GM18858 (cell line): ENCODE measurements around the gene KIF12.

ENCODE experiments used
- ATAC-seq: cut with Tn5 transposase; IDR thresholded peaks from one replicate; pipeline ENCODE4 v1.9.1; 2021; ENCODE audit not compliant: unreplicated experiment

Gene KIF12

DNA sequence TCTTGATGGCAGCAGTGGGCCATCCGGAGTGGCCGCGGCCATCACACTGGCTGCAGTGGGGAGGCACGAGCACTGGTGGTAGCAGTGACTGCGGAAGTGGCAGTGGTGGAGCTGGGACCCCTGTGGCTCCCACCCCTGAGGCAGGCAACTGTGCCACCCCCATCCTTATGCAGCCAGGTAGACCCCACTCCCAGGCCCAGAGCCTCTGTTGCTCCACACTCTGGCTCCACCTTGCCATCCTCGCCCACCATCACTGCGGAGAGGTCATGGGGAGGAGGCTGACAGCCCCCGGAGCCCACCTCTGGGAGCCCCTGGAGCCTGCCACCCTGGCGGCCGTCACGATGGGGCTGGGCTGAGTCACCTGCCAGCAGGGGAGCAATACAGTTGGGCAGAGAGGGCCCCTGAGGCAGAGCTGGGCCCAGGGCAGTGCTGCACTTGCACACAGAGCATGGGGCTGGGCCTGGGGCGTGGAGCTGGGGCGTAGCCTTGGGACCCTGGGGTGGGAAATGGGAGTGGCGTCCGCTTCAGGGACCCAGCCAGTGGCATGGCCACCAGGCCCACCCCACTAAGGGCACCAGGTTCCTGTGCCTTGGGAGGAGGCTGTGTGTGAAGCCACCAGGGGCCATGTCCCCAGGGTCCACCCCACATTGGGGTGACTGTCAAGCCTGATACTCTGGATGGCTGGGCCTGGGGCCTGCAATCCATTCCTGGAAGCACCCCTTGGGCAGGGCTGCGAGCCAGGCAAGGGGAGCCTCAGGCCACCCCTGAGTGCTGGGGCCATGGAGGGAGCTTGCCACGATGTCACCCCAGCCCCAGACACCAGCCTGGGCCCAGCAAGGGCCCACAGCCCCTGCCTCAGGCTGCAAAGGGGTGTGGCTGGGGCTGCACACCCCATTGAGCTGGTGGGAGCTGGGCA is 28.6 kb downstream of the KIF12 start:
- ATAC-seq = no peak

DNA sequence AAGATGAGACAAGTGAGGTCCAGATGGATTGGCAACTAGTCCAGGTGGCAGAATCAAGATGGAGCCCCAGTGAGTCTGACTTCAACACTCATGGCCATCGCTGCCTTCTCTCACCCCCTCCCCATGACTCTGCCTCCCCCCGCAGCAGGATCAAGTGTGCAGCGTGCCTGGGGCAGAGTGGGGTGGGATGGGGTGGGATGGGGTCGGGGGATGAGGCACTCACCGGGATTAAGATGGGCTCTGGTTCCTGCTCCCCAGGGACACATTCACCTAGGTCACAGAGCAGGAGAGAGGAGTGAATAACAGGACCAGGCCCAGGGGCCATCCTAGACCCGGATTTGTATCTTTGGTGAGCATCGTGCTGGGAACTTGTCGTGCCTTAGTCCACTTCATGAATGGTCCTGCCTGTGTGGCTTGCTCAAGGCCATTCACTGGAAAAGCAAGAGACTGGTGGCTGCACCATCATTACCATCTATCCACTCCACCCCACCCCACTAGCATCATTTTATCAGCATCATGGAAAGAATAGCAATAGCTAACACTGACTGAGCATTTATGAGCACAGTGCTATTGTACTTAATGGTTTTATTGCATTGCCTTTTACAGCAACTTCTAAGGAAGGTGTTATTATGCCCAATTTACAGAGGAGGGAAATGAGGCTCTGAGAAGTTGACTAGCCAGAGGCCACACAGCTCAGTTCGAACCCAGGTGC is 29.5 kb downstream of the KIF12 start:
- no peak for ATAC-seq

DNA sequence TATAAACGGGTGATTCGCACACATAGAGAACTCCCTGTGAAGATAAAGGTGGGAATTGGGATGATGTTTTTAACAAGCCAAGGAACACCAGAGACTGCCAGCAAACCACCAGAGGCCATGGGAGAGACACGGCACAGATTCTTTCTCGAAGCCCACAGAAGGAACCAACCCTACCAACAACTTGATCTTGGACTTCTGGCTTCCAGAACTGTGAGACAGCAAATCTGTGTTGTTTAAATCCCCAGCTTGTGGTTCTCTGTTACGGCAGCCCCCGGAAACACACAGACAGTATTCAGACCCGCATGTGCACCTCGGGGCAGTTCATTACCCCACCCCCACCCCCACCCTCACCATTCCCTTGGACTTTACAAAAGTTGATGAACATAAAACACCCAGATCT is 33.8 kb downstream of the KIF12 start:
- ATAC-seq = no peak

DNA sequence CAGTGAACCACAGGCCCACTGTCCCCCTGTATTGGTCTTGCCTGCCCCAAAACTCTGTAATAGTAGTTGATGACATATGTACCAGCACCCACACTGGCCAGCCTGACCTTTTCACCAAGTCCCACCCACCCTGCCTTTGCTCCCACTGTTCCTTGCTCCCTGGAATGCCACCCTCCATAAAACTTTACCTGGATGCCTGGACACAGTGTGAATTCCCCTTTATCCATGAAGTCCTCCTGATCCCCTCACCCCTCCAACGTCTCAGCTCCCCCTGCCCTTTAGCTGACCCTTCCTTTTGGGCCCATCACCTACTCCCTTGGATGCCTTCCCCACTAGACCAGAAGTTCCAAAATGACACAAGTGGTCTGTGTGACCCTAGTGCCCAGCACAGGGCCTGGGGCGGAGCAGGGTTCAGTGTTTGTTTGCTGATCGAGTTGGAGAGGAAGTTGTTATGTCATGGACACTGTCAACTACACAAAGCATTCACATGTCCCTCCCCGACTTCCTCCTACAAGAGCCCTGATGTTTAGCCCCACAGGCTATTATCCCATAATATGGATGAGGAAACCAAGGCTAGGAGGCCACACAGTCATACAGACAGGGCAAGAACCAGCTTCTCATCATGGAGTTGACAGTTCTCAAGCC is 37.1 kb downstream of the KIF12 start:
- no peak for ATAC-seq

DNA sequence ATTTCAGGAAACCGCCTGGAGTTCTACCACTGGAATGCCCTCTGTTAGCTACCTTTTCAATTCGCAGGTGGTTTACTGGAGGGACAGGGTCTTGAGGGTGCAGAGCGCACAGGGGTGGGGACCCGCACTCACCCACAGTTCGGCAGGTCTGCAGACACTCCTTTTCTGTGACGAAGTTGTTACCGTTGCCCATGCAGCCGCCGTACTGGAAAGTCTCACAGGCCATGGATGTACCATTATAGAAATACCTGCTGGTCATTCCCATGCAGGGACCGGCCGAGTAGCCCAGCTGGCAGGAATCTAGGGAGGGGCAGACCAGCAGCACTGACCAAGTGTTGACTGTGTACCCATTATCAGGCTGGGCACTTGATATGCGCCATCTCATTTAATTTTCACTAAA is 37.8 kb downstream of the KIF12 start:
- no peak for ATAC-seq

DNA sequence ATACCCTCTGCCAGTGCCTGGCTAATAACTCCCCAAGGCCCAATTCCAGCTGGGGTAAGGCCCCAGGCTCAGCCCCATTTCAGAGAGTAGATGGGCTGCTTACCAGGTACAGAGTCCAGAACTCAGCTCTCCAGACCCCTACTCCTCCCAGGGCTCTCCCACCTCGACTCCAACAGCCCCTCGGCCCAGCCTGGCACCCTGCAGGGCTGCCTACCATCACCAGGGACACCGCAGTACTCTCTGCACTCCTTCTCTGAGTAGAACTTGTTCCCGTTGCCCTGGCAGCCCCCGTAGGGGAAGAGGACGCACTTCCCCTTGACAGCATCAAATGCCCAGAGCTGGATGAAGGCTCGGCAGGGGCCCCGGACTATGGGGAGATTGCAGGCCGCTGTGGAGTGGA is 38.4 kb downstream of the KIF12 start:
- ATAC-seq = no peak

DNA sequence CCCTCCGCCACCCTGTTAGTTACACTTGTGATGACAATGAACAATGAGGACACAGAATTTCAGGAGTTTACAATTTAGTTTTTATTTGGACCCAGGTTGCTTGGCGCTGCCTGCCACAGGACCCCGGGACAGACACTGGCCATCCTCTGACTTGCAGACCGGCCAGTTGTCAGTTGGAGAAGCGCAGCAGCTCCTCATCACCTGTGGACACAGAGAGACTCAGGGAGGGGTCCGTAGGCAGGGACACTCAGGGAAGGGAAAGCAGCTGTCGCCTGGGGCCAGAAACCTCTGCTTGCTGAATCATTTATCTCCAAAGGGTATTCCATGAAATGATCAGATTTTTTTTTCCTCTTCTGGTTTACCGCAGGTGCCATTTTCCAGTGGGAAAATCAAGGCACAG is 39.0 kb downstream of the KIF12 start:
- no peak for ATAC-seq

DNA sequence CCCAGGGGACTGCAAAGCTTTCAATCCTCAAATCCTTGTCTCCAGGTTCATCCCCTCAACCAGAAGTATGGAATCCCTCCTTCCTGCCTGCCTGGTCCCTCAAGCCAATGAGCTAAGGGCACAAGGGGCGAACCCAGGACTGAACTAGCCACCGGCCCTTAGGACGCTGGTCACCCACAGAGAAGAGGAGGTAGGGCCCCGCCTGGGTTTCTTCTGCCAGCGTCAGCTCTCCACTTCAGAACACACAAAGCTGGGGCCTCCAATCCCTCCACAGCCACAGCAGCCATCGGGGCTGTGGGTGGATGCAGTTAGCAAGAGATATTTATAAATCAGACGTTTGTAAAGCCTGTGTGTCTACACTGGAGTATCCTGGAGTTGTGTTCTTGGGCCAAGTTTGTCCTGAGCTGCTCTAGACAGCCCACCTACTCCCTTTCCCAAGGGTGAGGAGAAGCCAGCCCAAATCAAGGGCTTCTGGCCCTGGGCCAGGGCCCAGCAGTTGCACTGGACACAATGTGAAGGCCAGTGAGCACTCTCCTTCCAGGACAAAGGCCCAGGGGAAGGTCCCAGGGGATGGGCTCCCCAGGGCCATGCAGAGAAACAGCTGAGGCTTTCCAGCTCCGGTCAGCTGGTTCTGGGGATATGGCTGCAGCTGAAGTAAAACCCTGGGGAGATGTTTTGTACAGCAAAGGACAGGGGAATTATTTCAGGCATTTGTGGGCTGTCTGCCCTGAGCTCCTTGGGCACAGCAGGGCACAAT is 39.9 kb downstream of the KIF12 start:
- ATAC-seq = no peak

DNA sequence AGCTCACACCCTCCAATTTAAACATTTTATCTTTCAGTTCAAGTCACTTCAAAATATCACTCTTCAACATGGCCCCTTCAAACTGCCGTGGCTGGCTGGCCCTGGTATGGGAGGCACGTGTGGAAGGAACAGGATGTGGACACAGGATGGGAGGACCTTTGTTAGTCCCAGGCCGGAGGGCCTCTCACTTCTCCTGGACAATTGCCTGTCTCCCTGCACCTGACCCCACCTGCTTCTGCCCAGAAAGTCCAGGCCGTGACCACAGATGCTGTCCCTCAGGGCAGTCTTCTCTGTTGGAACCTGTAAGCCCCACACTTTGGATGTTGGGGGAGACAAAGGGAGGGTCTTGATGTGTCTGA is 40.4 kb downstream of the KIF12 start:
- ATAC-seq = no peak

DNA sequence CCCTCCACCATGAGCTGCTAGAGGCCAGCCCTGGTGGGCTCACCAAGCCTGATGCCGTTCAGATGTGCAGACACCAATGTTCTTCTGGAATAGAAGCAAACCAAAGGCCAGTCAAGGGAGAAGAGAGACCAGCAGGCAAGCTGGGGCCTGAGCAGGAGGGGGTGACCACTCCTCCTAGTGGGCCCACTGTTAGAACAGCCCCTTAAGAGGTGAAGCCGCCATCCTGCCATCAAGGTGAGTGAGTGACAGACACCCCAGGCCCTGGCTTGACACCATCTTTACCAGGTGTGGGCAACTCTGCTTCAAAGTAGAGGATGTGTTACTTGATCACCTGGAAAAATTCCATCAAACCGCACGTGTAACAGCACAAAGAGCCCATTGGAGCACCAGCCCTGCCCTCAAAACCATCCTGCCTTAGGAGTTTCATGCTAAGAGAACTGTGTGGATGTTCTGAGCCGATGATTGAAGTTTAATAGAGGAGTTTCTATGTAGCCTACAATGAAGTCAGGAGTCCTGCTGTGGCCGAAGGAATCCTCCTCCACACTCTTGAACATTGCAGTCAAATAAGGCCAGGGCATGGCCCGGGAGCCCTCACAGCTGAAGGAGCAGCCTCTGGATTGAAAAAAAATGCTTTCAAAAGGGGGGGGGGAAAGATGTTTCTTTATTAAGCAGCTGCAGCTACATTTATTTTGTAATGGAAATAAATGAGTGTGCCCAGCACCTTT is 41.8 kb downstream of the KIF12 start:
- ATAC-seq = no peak

DNA sequence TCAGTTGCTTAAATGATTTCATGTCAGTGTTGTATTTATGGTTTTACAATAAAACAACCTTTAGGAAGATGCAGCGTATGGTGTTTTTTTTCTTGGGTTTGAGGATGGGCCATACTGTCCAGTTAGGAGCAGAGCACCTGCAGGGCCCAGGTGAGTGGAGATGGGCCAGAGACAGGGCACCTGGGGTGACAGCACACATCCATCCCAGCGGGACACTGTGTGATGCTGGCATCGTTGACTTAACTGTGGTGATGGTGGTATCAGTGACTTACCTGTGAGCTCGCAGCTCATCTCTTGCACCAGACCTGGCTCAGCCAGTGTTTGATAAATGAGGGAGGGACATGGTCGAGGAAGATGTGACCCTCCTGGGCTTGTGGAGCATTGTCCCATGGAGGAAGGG is 42.6 kb downstream of the KIF12 start:
- ATAC-seq = no peak

DNA sequence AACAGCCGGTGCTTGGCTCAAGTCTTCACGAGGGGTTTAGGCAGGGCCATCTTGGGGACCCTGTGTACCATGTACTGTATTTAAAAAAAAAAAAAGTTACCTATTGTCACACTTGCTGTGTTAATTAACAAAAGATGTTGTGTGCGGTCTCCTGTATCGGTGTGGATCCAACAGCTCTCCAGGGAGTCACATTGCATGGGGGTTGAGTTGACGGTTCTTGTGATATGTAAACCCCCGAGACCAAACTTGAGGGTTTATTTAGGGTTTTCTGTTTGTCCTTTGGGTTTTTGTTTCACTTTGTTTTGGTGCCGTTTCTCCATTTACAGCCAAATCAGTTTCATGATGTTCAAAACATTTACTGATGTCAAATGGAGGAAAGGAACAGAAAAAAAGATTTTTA is 43.2 kb downstream of the KIF12 start:
- ATAC-seq = no peak

DNA sequence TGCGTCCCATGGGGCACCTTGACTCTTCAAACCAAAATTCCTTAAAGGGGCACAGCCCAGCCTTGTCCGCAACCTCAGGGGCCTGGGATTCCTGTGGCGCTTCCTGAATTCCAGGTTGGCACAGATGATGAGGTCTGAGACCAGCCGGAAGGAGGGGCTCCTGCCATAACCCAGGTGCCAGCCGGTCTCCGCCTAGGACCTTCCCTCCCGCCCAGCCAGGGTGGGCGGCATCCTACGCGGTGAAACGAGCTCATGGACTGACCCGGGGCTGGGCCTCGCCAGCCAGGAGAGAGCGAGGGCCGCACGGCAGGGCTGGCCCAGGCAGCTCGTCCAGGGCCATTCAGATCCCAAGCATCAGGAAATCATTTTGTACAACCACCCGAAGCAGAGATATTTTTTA is 44.0 kb downstream of the KIF12 start:
- ATAC-seq = no peak

DNA sequence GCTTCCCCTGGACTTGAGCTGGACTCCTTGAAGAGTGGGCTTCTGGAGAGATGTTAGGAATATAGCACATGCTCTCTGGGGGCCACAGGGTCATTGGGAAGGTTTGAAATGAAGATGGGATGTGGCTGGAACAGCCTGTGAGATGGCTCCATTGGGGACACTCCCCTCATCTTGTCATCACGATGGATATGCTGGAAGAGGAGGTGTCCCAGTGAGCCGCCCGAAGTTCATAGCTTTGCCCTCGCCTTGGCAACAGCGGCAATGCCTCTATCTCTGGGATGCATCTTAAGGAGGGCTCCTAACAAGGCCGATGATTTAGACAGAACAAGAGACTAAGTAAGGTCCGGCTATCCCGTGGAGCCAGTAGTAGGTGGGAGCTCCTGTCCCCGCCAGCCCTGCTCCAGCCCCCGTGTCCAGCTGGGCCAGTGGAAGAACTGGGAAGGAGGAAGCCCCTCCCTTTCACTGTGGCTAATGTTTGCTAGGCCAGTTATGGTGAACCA is 44.9 kb downstream of the KIF12 start:
- ATAC-seq = no peak

DNA sequence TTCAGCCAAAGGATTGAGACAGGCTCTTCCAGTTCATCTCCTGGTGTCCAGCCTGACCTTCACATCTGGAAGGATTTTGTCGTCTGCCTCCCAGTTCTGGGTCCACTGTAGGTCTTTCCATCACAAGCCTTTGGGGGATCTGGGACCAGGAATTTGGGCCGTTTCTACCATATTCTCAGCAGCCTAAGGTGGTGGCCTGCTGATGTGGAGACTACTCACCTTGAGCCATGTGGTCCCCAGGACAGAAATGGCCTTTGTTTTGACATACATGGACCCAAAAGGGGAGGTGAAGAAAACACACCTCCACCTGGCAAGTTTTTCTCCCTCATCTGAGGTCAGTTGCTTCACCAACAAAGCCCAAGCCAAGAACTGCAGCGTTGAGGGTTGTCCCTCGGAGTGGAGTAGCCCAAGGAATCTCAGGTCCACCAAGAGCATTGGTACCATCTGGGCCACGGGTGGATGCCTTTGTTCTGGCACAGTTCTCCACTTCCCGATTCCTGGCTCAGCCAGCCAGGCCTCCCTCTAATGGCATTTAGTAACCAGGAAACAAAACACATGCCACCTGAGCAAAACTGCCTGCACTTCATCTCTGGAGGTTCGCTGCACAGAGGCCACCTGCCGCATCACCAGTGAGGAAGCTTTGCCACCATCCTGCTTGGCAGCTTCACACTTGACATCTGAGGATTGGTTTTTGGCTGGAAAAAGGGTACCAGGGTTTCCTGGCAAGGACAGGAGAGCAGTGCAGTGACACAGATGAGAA is 45.7 kb downstream of the KIF12 start:
- no peak for ATAC-seq

DNA sequence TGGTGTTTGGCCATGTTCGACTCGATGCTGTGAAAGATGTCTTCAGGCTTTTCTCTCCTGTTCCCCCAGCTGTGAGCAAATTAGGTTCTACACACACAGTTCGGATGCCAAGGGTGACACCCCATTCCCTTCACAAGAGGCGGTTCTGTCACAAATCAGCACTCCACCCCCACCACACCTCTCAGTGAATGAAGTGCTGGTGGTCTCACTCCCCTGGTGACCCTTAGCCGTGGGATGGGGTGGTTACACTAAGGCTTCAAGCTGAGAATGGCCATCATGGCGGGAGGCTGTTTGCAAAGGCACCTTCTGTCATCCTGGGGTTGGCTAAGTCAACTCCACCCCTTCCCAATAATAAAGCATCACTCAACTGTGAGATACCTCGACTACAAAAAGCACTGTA is 47.4 kb downstream of the KIF12 start:
- no peak for ATAC-seq

DNA sequence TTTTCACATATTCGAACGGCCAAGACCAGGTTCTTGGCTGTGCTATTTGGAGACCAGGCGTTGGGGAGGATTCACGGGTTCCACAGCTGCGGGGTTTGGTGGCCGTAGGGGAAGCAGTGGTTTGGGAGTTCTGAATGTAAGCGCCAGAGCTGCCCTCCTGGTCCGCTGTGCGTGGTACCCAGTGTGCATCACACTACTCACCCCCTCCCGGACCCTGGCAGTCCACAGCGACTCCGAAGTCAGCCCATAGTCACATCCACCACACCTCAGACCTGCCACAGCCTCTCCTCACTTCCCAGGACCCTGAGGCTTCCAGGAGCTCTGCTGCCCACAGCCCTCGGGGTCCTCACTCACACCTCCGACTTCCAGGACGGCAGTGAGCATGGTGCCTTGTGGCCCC is 47.8 kb downstream of the KIF12 start:
- no peak for ATAC-seq

DNA sequence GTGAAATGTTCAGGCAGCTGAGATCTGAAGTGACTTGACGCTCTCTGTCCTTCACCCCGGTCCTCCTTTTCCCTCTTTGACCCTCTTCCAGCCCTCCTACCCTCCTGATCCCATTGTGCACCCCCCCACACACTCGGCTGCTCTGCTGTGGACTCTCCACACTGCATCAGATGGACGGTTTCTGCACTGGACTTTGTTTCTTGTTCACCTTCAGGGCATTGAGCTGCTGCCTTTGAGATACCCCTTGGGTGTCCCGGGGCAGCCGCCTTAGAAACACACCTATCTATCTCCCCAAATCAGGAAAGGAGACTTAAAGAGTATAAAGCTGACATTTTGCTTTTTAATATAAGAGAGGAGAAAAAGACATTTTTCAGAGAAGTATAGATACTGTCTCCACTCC is 48.4 kb downstream of the KIF12 start:
- ATAC-seq = no peak

DNA sequence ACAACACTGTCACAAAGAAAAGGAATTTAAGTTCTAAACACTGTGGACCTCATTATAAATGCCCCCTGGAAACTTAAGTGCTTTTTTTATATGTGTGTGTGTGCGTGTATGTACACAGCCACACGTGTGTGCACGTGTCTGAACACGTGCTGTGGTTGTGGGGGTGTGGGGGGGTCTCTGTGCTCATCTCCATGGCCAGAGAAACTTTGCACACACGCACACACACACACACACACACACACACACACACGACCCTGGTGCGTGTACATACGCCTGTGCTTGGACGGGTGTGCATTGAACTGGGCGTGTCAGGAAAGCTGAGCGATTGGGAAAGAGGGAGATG is 48.9 kb downstream of the KIF12 start:
- no peak for ATAC-seq
